OCI-LY3 (cell line): ENCODE data around the gene MBTPS2.
"Not testable (repeated sequence)": the region's sequence is repeated elsewhere in the genome, so short reads cannot be mapped to it uniquely, and the experiment has no call there.

Source experiments
- H2AFZ ChIP-seq: fragments of 200-600, 300-600 bp; shearing (Covaris generic); 2 replicates; pipeline ENCODE4 v1.6.0; 2014; ENCODE audit warnings: antibody characterized with exemption, low read depth, low read length
- H3K27ac ChIP-seq: fragments of 200-600, 300-600 bp; sonication (generic); 2 replicates; pipeline ENCODE4 v1.5.1; 2014; ENCODE audit warnings: mild to moderate bottlenecking, low read length, moderate library complexity, mixed read lengths
- H3K27me3 ChIP-seq: fragments of 200-600, 300-600 bp; sonication (generic); 2 replicates; pipeline ENCODE4 v1.6.1; 2014; ENCODE audit warnings: low read depth, low read length, mixed read lengths
- H3K36me3 ChIP-seq: fragments of 200-600, 300-600 bp; sonication (generic); replicated peaks from 2 replicates; pipeline ENCODE3; 2014; ENCODE audit warnings: low read depth, low read length, mixed read lengths
- H3K4me1 ChIP-seq: fragments of 300-600, 200-600 bp; sonication (generic); 2 replicates; pipeline ENCODE4 v1.6.1; 2014; ENCODE audit warnings: low read length, mixed read lengths
- H3K4me2 ChIP-seq: fragments of 200-600, 300-600 bp; sonication (generic); 2 replicates; pipeline ENCODE4 v1.6.1; 2014; ENCODE audit warnings: low read length, mixed read lengths
- H3K4me3 ChIP-seq: fragments of 300-600, 200-600 bp; sonication (generic); 2 replicates; pipeline ENCODE4 v1.5.1; 2014; ENCODE audit warnings: antibody characterized with exemption, mild to moderate bottlenecking, low read length, moderate library complexity
- H3K79me2 ChIP-seq: fragments of 300-600, 200-600 bp; shearing (Covaris generic); 2 replicates; pipeline ENCODE4 v1.6.1; 2014; ENCODE audit warnings: mild to moderate bottlenecking, low read length, mixed read lengths
- H3K9ac ChIP-seq: fragments of 300-600, 200-600 bp; shearing (Covaris generic); 2 replicates; pipeline ENCODE4 v1.6.0; 2014; ENCODE audit warnings: mild to moderate bottlenecking, low read length, moderate library complexity
- H3K9me3 ChIP-seq: fragments of 200-600, 300-600 bp; shearing (Covaris generic); 2 replicates; pipeline ENCODE4 v1.6.1; 2014; ENCODE audit warnings: low read length, mixed read lengths; ENCODE audit not compliant: insufficient read depth
- H4K20me1 ChIP-seq: fragments of 200-600, 300-600 bp; sonication (generic); 2 replicates; pipeline ENCODE4 v1.6.1; 2016; ENCODE audit warnings: low read length, mixed read lengths; ENCODE audit not compliant: insufficient read depth
- CTCF ChIP-seq: fragments of 200-600, 300-600 bp; sonication (generic); IDR thresholded peaks from 2 replicates; pipeline ENCODE4 v1.5.1; 2014; ENCODE audit warnings: antibody characterized with exemption, low read length, low read depth
- EZH2phosphoT487 ChIP-seq: fragments of 200-600 bp; shearing (Covaris generic); IDR thresholded peaks from 2 replicates; pipeline ENCODE4 v1.6.1; 2018; ENCODE audit warnings: antibody characterized with exemption, mixed run types, low read depth

MBTPS2 gene

GRCh38 chrX:21812628-21813027 is 26.8 kb upstream of the MBTPS2 start:
- Histone ChIP-seq H3K9me3 (no peaks in the 10 kb centered on the region), H3K4me1 (no peaks in the 10 kb centered on the region), H3K36me3 (no peaks in the 10 kb centered on the region), H3K27ac (no peak overlapping the region), H3K4me2 (no peak overlapping the region), H4K20me1 (no peaks in the 10 kb centered on the region), H2AFZ (no peak overlapping the region), H3K4me3 (no peak overlapping the region), H3K27me3 (no peaks in the 10 kb centered on the region), H3K79me2 (no peaks in the 10 kb centered on the region), H3K9ac (no peak overlapping the region)
- TF ChIP-seq EZH2phosphoT487 (no peak), CTCF (no peak)

- H3K9ac ChIP-seq = no peak overlapping the region
- TF ChIP-seq EZH2phosphoT487 (no peak), CTCF (no peak)
- no peaks in the 10 kb centered on the region for H3K36me3 ChIP-seq
- H3K27me3 ChIP-seq = no peaks in the 10 kb centered on the region
- no peaks in the 10 kb centered on the region for H4K20me1 ChIP-seq
- H3K79me2 ChIP-seq = no peaks in the 10 kb centered on the region
- H3K4me1 ChIP-seq = no peaks in the 10 kb centered on the region
- no peak overlapping the region for H3K27ac ChIP-seq
- no peak overlapping the region for H3K4me2 ChIP-seq
- no peaks in the 10 kb centered on the region for H3K9me3 ChIP-seq
- no peak overlapping the region for H3K4me3 ChIP-seq
- no peak overlapping the region for H2AFZ ChIP-seq
Observed at GRCh38 chrX:21813612-21814368, 25.6 kb upstream of the MBTPS2 start.

GRCh38 chrX:21816136-21816535 is 23.3 kb upstream of the MBTPS2 start:
- Histone ChIP-seq H3K4me2 (no peak overlapping the region), H3K27me3 (no peaks in the 10 kb centered on the region), H2AFZ (no peak overlapping the region), H3K4me3 (no peak overlapping the region), H3K79me2 (no peaks in the 10 kb centered on the region), H3K4me1 (no peaks in the 10 kb centered on the region), H3K36me3 (no peaks in the 10 kb centered on the region), H3K9ac (no peak overlapping the region), H3K27ac (no peak overlapping the region), H4K20me1 (no peaks in the 10 kb centered on the region), H3K9me3 (no peaks in the 10 kb centered on the region)
- TF ChIP-seq EZH2phosphoT487 (no peak), CTCF (no peak)

GRCh38 chrX:21820170-21820569 is 19.2 kb upstream of the MBTPS2 start:
- not testable (repeated sequence) for H3K36me3 ChIP-seq, H3K9ac ChIP-seq, H3K4me3 ChIP-seq, H4K20me1 ChIP-seq, H3K27me3 ChIP-seq, H3K4me2 ChIP-seq, H2AFZ ChIP-seq, H3K9me3 ChIP-seq, H3K4me1 ChIP-seq, H3K27ac ChIP-seq, H3K79me2 ChIP-seq
